Stomach (tissue), 9 donors: ENCODE data around the gene DLG2. TPM values are rescaled to one million over a fixed set of nuclear protein-coding genes. Genes with fewer than 3 reads are reported as not detected.
A peak's percentile ranks its signal among the peaks of the same experiment; 100 is the strongest.

Experiments used
- DNase-seq, 2 donors: peaks; one replicate each; pipeline versions ENCODE4 v3.0.0 to v3.0.0-alpha.2; 2013 to 2019
- H3K27ac ChIP-seq, 5 donors: fragments of 200-600 bp in 4 of 5; sonication (generic) in 4 of 5; one replicate each; pipeline ENCODE4 v1.5.1; 2013 to 2019; ENCODE audit warnings: mild to moderate bottlenecking in 1 of 5, moderate library complexity in 1 of 5
- H3K27me3 ChIP-seq, 3 donors: fragments of 200-600 bp; sonication (generic); one replicate each; pipeline ENCODE4 v1.5.1; 2017 to 2019; ENCODE audit warnings: mixed run types in 1 of 3
- H3K36me3 ChIP-seq, 4 donors: fragments of 200-600 bp; sonication (generic); 1 replicate in 3 of 4; 2 replicates in 1 of 4; pipeline ENCODE4 v1.5.1; 2016 to 2019
- H3K4me1 ChIP-seq, 4 donors: fragments of 200-600 bp; sonication (generic); one replicate each; pipeline ENCODE4 v1.5.1; 2016 to 2019
- H3K4me3 ChIP-seq, 4 donors: fragments of 200-600 bp; sonication (generic) in 3 of 4; one replicate each; pipeline ENCODE4 v1.5.1; 2016 to 2019; ENCODE audit warnings: mild to moderate bottlenecking in 1 of 4
- H3K9me3 ChIP-seq, 4 donors: fragments of 200-600 bp; sonication (generic); one replicate each; pipeline ENCODE4 v1.5.1; 2016 to 2019
- CTCF ChIP-seq, 7 experiments: fragments of 450-650 bp in 4 of 7; fragments of 200-600 bp in 3 of 7; sonication (generic) in 3 of 7; IDR thresholded peaks; one replicate each; pipeline ENCODE4 v1.5.1; 2016 to 2019; ENCODE audit warnings: antibody characterized with exemption in 7 of 7, control low read depth in 2 of 7, mild to moderate bottlenecking in 1 of 7
- EP300 ChIP-seq: sonication (generic); formaldehyde crosslinking; IDR thresholded peaks from one replicate; pipeline ENCODE4 v1.6.1; 2017; ENCODE audit warnings: antibody characterized with exemption
- POLR2A ChIP-seq, 4 donors: fragments of 450-650 bp; IDR thresholded peaks; one replicate each; pipeline ENCODE4 v1.6.1; 2016; ENCODE audit warnings: antibody characterized with exemption in 4 of 4, control low read depth in 2 of 4, mild to moderate bottlenecking in 1 of 4, moderate library complexity in 1 of 4
- POLR2AphosphoS5 ChIP-seq, 3 donors: sonication (generic); formaldehyde crosslinking; IDR thresholded peaks; one replicate each; pipeline ENCODE4 v1.6.1; 2016; ENCODE audit warnings: antibody characterized with exemption in 3 of 3
- WGBS, 5 donors: extraction: QIAGEN DNeasy Blood & Tissue Kit in 3 of 5; methylation state at CpG; one replicate each; pipeline versions ENCODE4 v1.1.5 to v1.1.7; 2013 to 2018; 5-methylcytosine and 5-hydroxymethylcytosine counted together
- intact Hi-C: fragments of 100-400 bp; cut with DNase I; formaldehyde crosslinking; loops from one replicate; pipeline ENCODE4 v1.15.1; 2023; ENCODE audit warnings: low total_unique reads
- polyA plus RNA-seq, 3 donors: library from polyadenylated mRNA; stranded (reverse); fragments of 200-250 nt; gene quantifications; one replicate each; pipeline ENCODE4 v1.2.3, GENCODE V29; 2013
- total RNA-seq, 5 donors: library from RNA; depleted of rRNA; stranded (reverse); fragments of >200 nt; gene quantifications; one replicate each; pipeline versions ENCODE4 v1.1.0 to v1.2.3, GENCODE V29; 2014 to 2016
- donor health status: healthy with polysubstance abuse.
- donor health status: Bipolar disorder and iron deficiency.
- donor health status: healthy.

DLG2 gene
- total and polyA plus RNA-seq, 8 donors: 1.3 to 19.1 (median 3.5) TPM

- DNase-seq: no peak
- Histone ChIP-seq H3K36me3 (no peaks in the 10 kb centered on the region), H3K9me3 (no peaks in the 10 kb centered on the region), H3K27ac (no peak overlapping the region), H3K27me3 (no peaks in the 10 kb centered on the region), H3K4me3 (no peak overlapping the region), H3K4me1 (no peaks in the 10 kb centered on the region)
- intact Hi-C loops: no loop called here
- WGBS, 5 donors: 93 to 98% (median 96%) methylated on average over 5 of the region's 5 CpGs
- TF ChIP-seq POLR2AphosphoS5 (IDR thresholded peaks at IDR 0.05): no peak
These were observed 1371.7 kb downstream of the DLG2 start for GRCh38 chr11:84255483-84255882.

- Histone ChIP-seq H3K27ac (no peak overlapping the region), H3K9me3 (no peaks in the 10 kb centered on the region), H3K27me3 (no peaks in the 10 kb centered on the region), H3K36me3 (no peaks in the 10 kb centered on the region), H3K4me3 (no peak overlapping the region), H3K4me1 (no peaks in the 10 kb centered on the region)
- intact Hi-C loops: no loop called here
- DNase-seq: peak in 1 of 2 donors; percentile 24
- 42 to 63% (median 56%) methylated on average over 2 of the region's 2 CpGs for WGBS, 5 donors
- TF ChIP-seq POLR2AphosphoS5 (IDR thresholded peaks at IDR 0.05): no peak
- no peak for TF ChIP-seq POLR2A (IDR thresholded peaks at IDR 0.05)
- TF ChIP-seq CTCF (IDR thresholded peaks at IDR 0.05): no peak
- no peak for TF ChIP-seq EP300
These were observed 1376.1 kb downstream of the DLG2 start for GRCh38 chr11:84250834-84251613.

GRCh38 chr11:84249344-84250135 lies 1377.6 kb downstream of the DLG2 start:
- H3K9me3 ChIP-seq: no peaks in the 10 kb centered on the region
- no peak for DNase-seq
- 83 to 90% (median 85%) methylated on average over 4 of the region's 4 CpGs for WGBS, 5 donors

GRCh38 chr11:84247926-84248325 lies 1379.2 kb downstream of the DLG2 start:
- peak in 1 of 2 donors; percentile 44 for DNase-seq
- H3K4me1 ChIP-seq: no peaks in the 10 kb centered on the region
- intact Hi-C loops: no loop called here
- WGBS, 5 donors: 57 to 69% (median 63%) methylated on average over 4 of the region's 4 CpGs
- TF ChIP-seq POLR2A (IDR thresholded peaks at IDR 0.05) (no peak), CTCF (IDR thresholded peaks at IDR 0.05) (no peak), EP300 (no peak), POLR2AphosphoS5 (IDR thresholded peaks at IDR 0.05) (no peak)
- H3K27me3 ChIP-seq: no peaks in the 10 kb centered on the region
- H3K4me3 ChIP-seq: no peak overlapping the region
- no peaks in the 10 kb centered on the region for H3K36me3 ChIP-seq
- H3K27ac ChIP-seq: no peak overlapping the region
- H3K9me3 ChIP-seq: no peaks in the 10 kb centered on the region

More at GRCh38 chr11:84249344-84250135, 1377.6 kb downstream of the DLG2 start:
- Histone ChIP-seq H3K4me3 (no peak overlapping the region), H3K27ac (no peak overlapping the region), H3K36me3 (no peaks in the 10 kb centered on the region), H3K4me1 (no peaks in the 10 kb centered on the region), H3K27me3 (no peaks in the 10 kb centered on the region)
- intact Hi-C loops: no loop called here
- TF ChIP-seq CTCF (IDR thresholded peaks at IDR 0.05): no peak
- TF ChIP-seq EP300: no peak
- no peak for TF ChIP-seq POLR2A (IDR thresholded peaks at IDR 0.05)
- TF ChIP-seq POLR2AphosphoS5 (IDR thresholded peaks at IDR 0.05): no peak
